H9 (cell line): ENCODE data around the gene RXRB. TPM values are rescaled to one million over a fixed set of nuclear protein-coding genes. Genes with fewer than 3 reads are reported as not detected.

Source experiments
- DNase-seq: peaks from one replicate; pipeline ENCODE4 v3.0.0-alpha.2; 2017
- H2AFZ ChIP-seq: one replicate; pipeline ENCODE4 v1.6.1; 2013; ENCODE audit warnings: mild to moderate bottlenecking, low read length, control low read depth, moderate library complexity
- H2AK5ac ChIP-seq: 2 replicates; pipeline ENCODE4 v1.6.1; 2013; ENCODE audit warnings: low read length, control low read depth, mixed read lengths; ENCODE audit not compliant: insufficient read length
- H2BK120ac ChIP-seq: one replicate; pipeline ENCODE4 v1.6.1; 2013; ENCODE audit warnings: low read depth, mild to moderate bottlenecking, low read length, control low read depth, inconsistent platforms; ENCODE audit not compliant: poor library complexity, severe bottlenecking
- H2BK12ac ChIP-seq: 2 replicates; pipeline ENCODE4 v1.6.1; 2013; ENCODE audit warnings: low read length, control low read depth, mixed read lengths, low read depth; ENCODE audit not compliant: insufficient read length
- H2BK15ac ChIP-seq: 2 replicates; pipeline ENCODE4 v1.6.1; 2013; ENCODE audit warnings: low read depth, low read length, control low read depth
- H2BK20ac ChIP-seq: one replicate; pipeline ENCODE4 v1.6.1; 2013; ENCODE audit warnings: low read depth, mild to moderate bottlenecking, low read length, control low read depth, inconsistent platforms; ENCODE audit not compliant: poor library complexity, severe bottlenecking
- H2BK5ac ChIP-seq: 2 replicates; pipeline ENCODE4 v1.6.1; 2013; ENCODE audit warnings: low read length, control low read depth, mixed read lengths; ENCODE audit not compliant: insufficient read length
- H3K14ac ChIP-seq: 2 replicates; pipeline ENCODE4 v1.6.1; 2013; ENCODE audit warnings: low read length, control low read depth; ENCODE audit not compliant: insufficient read depth
- H3K18ac ChIP-seq: 2 replicates; pipeline ENCODE4 v1.6.1; 2013; ENCODE audit warnings: low read depth, mild to moderate bottlenecking, mixed read lengths, low read length, control low read depth; ENCODE audit not compliant: insufficient read length
- H3K23ac ChIP-seq: 2 replicates; pipeline ENCODE4 v1.6.1; 2013; ENCODE audit warnings: low read length, control low read depth, mixed read lengths, low read depth; ENCODE audit not compliant: insufficient read length
- H3K23me2 ChIP-seq: 2 replicates; pipeline ENCODE4 v1.6.1; 2013; ENCODE audit warnings: low read depth, mild to moderate bottlenecking, mixed read lengths, low read length, control low read depth; ENCODE audit not compliant: insufficient read length, poor library complexity, severe bottlenecking
- H3K27ac ChIP-seq: 2 replicates; pipeline ENCODE4 v1.5.1; 2013; ENCODE audit warnings: low read length, control low read depth, mixed read lengths, low read depth; ENCODE audit not compliant: insufficient read length
- H3K27me3 ChIP-seq: 2 replicates; pipeline ENCODE4 v1.6.1; 2013; ENCODE audit warnings: low read length, control low read depth, inconsistent platforms; ENCODE audit not compliant: insufficient read depth
- H3K4ac ChIP-seq: 2 replicates; pipeline ENCODE4 v1.6.1; 2013; ENCODE audit warnings: low read depth, mild to moderate bottlenecking, control low read depth, inconsistent platforms, low read length, moderate library complexity
- H3K4me1 ChIP-seq: 2 replicates; pipeline ENCODE4 v1.6.1; 2013; ENCODE audit warnings: low read length, control low read depth, inconsistent platforms; ENCODE audit not compliant: insufficient read depth
- H3K4me2 ChIP-seq: 2 replicates; pipeline ENCODE4 v1.6.1; 2013; ENCODE audit warnings: low read length, control low read depth, mixed read lengths; ENCODE audit not compliant: insufficient read length, insufficient read depth
- H3K56ac ChIP-seq: 2 replicates; pipeline ENCODE4 v1.6.1; 2013; ENCODE audit warnings: low read depth, mild to moderate bottlenecking, mixed read lengths, low read length, control low read depth; ENCODE audit not compliant: insufficient read length
- H3K79me1 ChIP-seq: 2 replicates; pipeline ENCODE4 v1.6.1; 2013; ENCODE audit warnings: low read depth, mild to moderate bottlenecking, moderate library complexity, low read length, control low read depth, inconsistent platforms; ENCODE audit not compliant: insufficient read depth, poor library complexity, severe bottlenecking
- H3K79me2 ChIP-seq: 2 replicates; pipeline ENCODE4 v1.6.1; 2013; ENCODE audit warnings: low read length, control low read depth, inconsistent platforms; ENCODE audit not compliant: insufficient read depth
- H3K9ac ChIP-seq: 2 replicates; pipeline ENCODE4 v1.6.1; 2013; ENCODE audit warnings: low read length, control low read depth, mixed read lengths; ENCODE audit not compliant: insufficient read length; ENCODE audit errors: extremely low read depth
- H3K9me3 ChIP-seq: one replicate; pipeline ENCODE4 v1.6.1; 2013; ENCODE audit warnings: low read depth, low read length, inconsistent platforms; ENCODE audit not compliant: control insufficient read depth
- H3T11ph ChIP-seq: one replicate; pipeline ENCODE4 v1.6.1; 2013; ENCODE audit warnings: mild to moderate bottlenecking, low read length, control low read depth, inconsistent platforms
- H4K20me1 ChIP-seq: one replicate; pipeline ENCODE4 v1.6.1; 2013; ENCODE audit not compliant: control insufficient read depth, insufficient read length, insufficient read depth
- H4K5ac ChIP-seq: 2 replicates; pipeline ENCODE4 v1.6.1; 2013; ENCODE audit warnings: low read depth, mild to moderate bottlenecking, mixed read lengths, low read length, control low read depth; ENCODE audit not compliant: insufficient read length
- H4K8ac ChIP-seq: replicated peaks from 2 replicates; pipeline ENCODE4 v1.6.1; 2013; ENCODE audit warnings: low read length, control low read depth, mixed read lengths, low read depth; ENCODE audit not compliant: insufficient read length
- H4K91ac ChIP-seq: 2 replicates; pipeline ENCODE4 v1.6.1; 2013; ENCODE audit warnings: low read depth, mild to moderate bottlenecking, moderate library complexity, mixed read lengths, low read length, control low read depth; ENCODE audit not compliant: insufficient read length
- H3K27ac Mint-ChIP-seq, 3 experiments: 2 replicates in 2 of 3; 3 replicates in 1 of 3; pipeline ENCODE4 v1.8.0; 2020 to 2021; ENCODE audit warnings: mixed read lengths in 3 of 3, mild to moderate bottlenecking in 1 of 3, moderate library complexity in 1 of 3
- H3K27me3 Mint-ChIP-seq: 2 replicates; pipeline ENCODE4 v1.8.0; 2021; ENCODE audit warnings: low read depth, mild to moderate bottlenecking, moderate library complexity, mixed read lengths
- H3K36me3 Mint-ChIP-seq, 3 experiments: 2 replicates in 2 of 3; 3 replicates in 1 of 3; pipeline ENCODE4 v1.8.0; 2020 to 2021; ENCODE audit warnings: low read depth in 3 of 3, mixed read lengths in 3 of 3; ENCODE audit not compliant: insufficient read depth in 1 of 3
- H3K4me1 Mint-ChIP-seq, 2 experiments: 2 replicates each; pipeline ENCODE4 v1.8.0; 2020; ENCODE audit warnings: mixed read lengths in 2 of 2
- H3K4me3 Mint-ChIP-seq, 2 experiments: 2 replicates in 1 of 2; 3 replicates in 1 of 2; pipeline ENCODE4 v1.8.0; 2020 to 2021; ENCODE audit warnings: mild to moderate bottlenecking in 2 of 2, mixed read lengths in 2 of 2, moderate library complexity in 1 of 2
- H3K9me3 Mint-ChIP-seq, 2 experiments: 2 replicates in 1 of 2; 3 replicates in 1 of 2; pipeline ENCODE4 v1.8.0; 2020; ENCODE audit warnings: mild to moderate bottlenecking in 2 of 2, mixed read lengths in 2 of 2, moderate library complexity in 1 of 2
- WGBS: extraction: QIAGEN DNeasy Blood & Tissue Kit; methylation state at CpG from one replicate; pipeline ENCODE4 v1.1.7; 2013; ENCODE audit warnings: missing lambda C conversion rate, low lambda C conversion rate, mixed read lengths; ENCODE audit not compliant: insufficient read length; ENCODE audit errors: extremely low coverage; 5-methylcytosine and 5-hydroxymethylcytosine counted together
- total RNA-seq: library from RNA; stranded (reverse); gene quantifications from 2 replicates; pipeline ENCODE4 v1.2.1, GENCODE V29; 2021
- TF ChIP-seq, protein P1 (sequence below): fragments of 200-600 bp; sonication (generic); conservative IDR thresholded peaks from 3 replicates; pipeline ENCODE4 v1.8.0; 2021; ENCODE audit warnings: antibody characterized with exemption, mild to moderate bottlenecking

Gene RXRB
- total RNA-seq, 1 experiment from 2014 or later: 14.8 TPM

- Histone ChIP-seq H3K9ac (no peak overlapping the region), H2BK120ac (no peak overlapping the region), H3K4ac (no peak overlapping the region), H3K79me2 (no peaks in the 10 kb centered on the region), H3K9me3 (no peaks in the 10 kb centered on the region), H2BK15ac (no peak overlapping the region), H3K23me2 (peaks cover 11% of the 10 kb centered on the region), H2AFZ (no peak overlapping the region), H3K79me1 (no peaks in the 10 kb centered on the region), H3K18ac (no peak overlapping the region), H4K5ac (no peak overlapping the region), H3K4me2 (peak overlapping the region; percentile 88), H4K20me1 (peaks cover 3% of the 10 kb centered on the region), H2BK20ac (no peak overlapping the region), H2BK5ac (no peak overlapping the region), H3K14ac (no peak overlapping the region), H3K4me1 (no peaks in the 10 kb centered on the region), H4K8ac (no peak overlapping the region), H4K91ac (no peak overlapping the region), H3K56ac (no peak overlapping the region), H3K27me3 (peaks cover 56% of the 10 kb centered on the region), H3K27ac (no peak overlapping the region), H2BK12ac (no peak overlapping the region), H3T11ph (no peak overlapping the region), H2AK5ac (no peak overlapping the region), H3K23ac (no peak overlapping the region)
- TF ChIP-seq, protein P1, sequence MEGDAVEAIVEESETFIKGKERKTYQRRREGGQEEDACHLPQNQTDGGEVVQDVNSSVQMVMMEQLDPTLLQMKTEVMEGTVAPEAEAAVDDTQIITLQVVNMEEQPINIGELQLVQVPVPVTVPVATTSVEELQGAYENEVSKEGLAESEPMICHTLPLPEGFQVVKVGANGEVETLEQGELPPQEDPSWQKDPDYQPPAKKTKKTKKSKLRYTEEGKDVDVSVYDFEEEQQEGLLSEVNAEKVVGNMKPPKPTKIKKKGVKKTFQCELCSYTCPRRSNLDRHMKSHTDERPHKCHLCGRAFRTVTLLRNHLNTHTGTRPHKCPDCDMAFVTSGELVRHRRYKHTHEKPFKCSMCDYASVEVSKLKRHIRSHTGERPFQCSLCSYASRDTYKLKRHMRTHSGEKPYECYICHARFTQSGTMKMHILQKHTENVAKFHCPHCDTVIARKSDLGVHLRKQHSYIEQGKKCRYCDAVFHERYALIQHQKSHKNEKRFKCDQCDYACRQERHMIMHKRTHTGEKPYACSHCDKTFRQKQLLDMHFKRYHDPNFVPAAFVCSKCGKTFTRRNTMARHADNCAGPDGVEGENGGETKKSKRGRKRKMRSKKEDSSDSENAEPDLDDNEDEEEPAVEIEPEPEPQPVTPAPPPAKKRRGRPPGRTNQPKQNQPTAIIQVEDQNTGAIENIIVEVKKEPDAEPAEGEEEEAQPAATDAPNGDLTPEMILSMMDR: no peak
- Mint-ChIP-seq H3K36me3 (peaks cover 5 to 24% (median 16%) of the 10 kb centered on the region in 3 experiments; a peak in 6 of 7 replicates), H3K27me3 (peaks cover 92% of the 10 kb centered on the region), H3K4me1 (peaks cover 34 to 48% of the 10 kb centered on the region in 2 experiments), H3K9me3 (peaks cover 0 to 5% of the 10 kb centered on the region in 2 experiments; a peak in 2 of 5 replicates), H3K4me3 (peak overlapping the region; percentile 75 to 94), H3K27ac (no peak overlapping the region; a peak in 1 of 7 replicates)
- WGBS: no CpG with 5 or more reads among the region's 9 CpGs
- DNase-seq: no peak
These were observed 13.5 kb upstream of the RXRB start for GRCh38 chr6:33213989-33214335.
